B cell (primary cell): Measurements from ENCODE around the gene MESD.

Experiments used
- EZH2 ChIP-seq: IDR thresholded peaks from 2 replicates; pipeline ENCODE4 v1.6.1; 2012; ENCODE audit warnings: borderline replicate concordance, low read depth, mild to moderate bottlenecking, moderate library complexity, low read length; ENCODE audit not compliant: insufficient read depth, poor library complexity, severe bottlenecking
- TF ChIP-seq, protein P1 (sequence below): fragments of 200-600 bp; IDR thresholded peaks from one replicate; pipeline ENCODE4 v1.8.0; 2022; ENCODE audit warnings: antibody characterized with exemption, mild to moderate bottlenecking

GRCh38 chr15:80937718-80938117 is 51.9 kb downstream of the MESD start:
- TF ChIP-seq, protein P1, sequence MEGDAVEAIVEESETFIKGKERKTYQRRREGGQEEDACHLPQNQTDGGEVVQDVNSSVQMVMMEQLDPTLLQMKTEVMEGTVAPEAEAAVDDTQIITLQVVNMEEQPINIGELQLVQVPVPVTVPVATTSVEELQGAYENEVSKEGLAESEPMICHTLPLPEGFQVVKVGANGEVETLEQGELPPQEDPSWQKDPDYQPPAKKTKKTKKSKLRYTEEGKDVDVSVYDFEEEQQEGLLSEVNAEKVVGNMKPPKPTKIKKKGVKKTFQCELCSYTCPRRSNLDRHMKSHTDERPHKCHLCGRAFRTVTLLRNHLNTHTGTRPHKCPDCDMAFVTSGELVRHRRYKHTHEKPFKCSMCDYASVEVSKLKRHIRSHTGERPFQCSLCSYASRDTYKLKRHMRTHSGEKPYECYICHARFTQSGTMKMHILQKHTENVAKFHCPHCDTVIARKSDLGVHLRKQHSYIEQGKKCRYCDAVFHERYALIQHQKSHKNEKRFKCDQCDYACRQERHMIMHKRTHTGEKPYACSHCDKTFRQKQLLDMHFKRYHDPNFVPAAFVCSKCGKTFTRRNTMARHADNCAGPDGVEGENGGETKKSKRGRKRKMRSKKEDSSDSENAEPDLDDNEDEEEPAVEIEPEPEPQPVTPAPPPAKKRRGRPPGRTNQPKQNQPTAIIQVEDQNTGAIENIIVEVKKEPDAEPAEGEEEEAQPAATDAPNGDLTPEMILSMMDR = no peak
- no peak for TF ChIP-seq EZH2
